Measurements from ENCODE around the gene SGCA.

SGCA gene

GRCh38 chr17:50134206-50135110, 31.3 kb upstream of the SGCA start:
- no peak for DNase-seq

GRCh38 chr17:50135316-50136095, 30.3 kb upstream of the SGCA start:
- DNase-seq, result no peak

GRCh38 chr17:50136096-50136687, 29.6 kb upstream of the SGCA start:
- DNase-seq, result no peak

GRCh38 chr17:50137042-50137441, 28.8 kb upstream of the SGCA start:
- no peak for DNase-seq

- DNase-seq, result no peak
Observed at GRCh38 chr17:50139185-50139783, 26.5 kb upstream of the SGCA start.

- no peak for DNase-seq
Observed at GRCh38 chr17:50139950-50140885, 25.6 kb upstream of the SGCA start.

GRCh38 chr17:50141026-50141744, 24.6 kb upstream of the SGCA start:
- no peak for DNase-seq

- no peak for DNase-seq
Observed at GRCh38 chr17:50141745-50142110, 24.1 kb upstream of the SGCA start.

- no peak for DNase-seq
Observed at GRCh38 chr17:50143461-50144176, 22.2 kb upstream of the SGCA start.

- no peak for DNase-seq
Observed at GRCh38 chr17:50144355-50144754, 21.4 kb upstream of the SGCA start.

- DNase-seq, result no peak
Observed at GRCh38 chr17:50144845-50145531, 20.8 kb upstream of the SGCA start.

GRCh38 chr17:50145532-50146229, 20.1 kb upstream of the SGCA start:
- no peak for DNase-seq

GRCh38 chr17:50146230-50146926, 19.4 kb upstream of the SGCA start:
- no peak for DNase-seq

GRCh38 chr17:50146927-50147665, 18.7 kb upstream of the SGCA start:
- no peak for DNase-seq

GRCh38 chr17:50147841-50148225, 18.0 kb upstream of the SGCA start:
- no peak for DNase-seq

- no peak for DNase-seq
Observed at GRCh38 chr17:50148226-50149090, 17.3 kb upstream of the SGCA start.

- DNase-seq, result no peak
Observed at GRCh38 chr17:50149091-50149416, 16.8 kb upstream of the SGCA start.
